ENCODE results near the gene ARHGAP22.

ARHGAP22 gene

DNA sequence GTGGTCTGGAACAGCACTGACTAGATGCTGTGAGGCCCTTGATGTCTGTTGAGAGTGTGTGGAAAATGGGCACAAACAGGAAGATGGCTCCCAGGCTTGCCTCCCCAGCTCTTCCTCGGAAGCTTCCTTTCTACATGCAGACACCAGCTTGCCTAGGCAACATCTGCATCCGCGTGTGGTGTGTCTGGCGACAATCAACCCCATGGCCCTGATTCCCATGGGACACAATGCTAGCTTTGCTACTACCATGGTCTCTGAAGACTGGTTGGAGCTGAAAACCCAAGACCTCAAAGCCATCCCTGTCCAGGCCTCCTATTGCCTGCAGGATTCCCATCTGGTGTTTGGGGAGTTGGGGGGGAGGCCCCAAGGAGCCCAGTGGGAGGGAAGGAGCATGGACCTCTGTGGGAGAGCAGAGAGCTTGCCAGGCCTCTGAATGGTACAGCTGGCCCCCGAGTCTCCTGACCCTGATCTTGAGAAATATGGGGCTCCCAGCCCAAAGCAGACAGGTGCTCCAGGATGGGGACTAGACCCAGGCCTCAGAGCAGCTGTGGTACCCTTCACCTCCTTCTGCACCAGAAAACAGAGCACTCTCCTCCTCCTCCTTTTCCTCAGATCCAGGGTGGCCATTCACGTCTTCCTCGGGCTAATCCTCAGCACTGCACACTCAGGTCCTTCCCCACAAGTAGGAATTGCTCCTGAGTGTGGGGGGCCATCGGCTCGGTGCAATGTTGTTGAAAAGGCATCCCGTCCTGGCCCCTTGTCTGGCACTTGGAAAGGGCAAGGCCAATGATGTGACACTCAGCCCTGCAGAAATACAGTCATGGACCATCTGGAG lies 57.6 kb downstream of the ARHGAP22 start:
- Histone ChIP-seq H3K27me3 (ENCODE audit: insufficient read depth, poor library complexity, severe bottlenecking) (no peaks in the 10 kb centered on the region), H3K27ac (ENCODE audit: poor library complexity, severe bottlenecking) (no peak overlapping the region), H3K9me3 (ENCODE audit: severe bottlenecking) (no peaks in the 10 kb centered on the region), H3K36me3 (ENCODE audit: low read depth) (no peaks in the 10 kb centered on the region), H3K4me3 (ENCODE audit: severe bottlenecking) (no peak overlapping the region), H3K4me1 (ENCODE audit: insufficient read depth, poor library complexity, severe bottlenecking) (no peaks in the 10 kb centered on the region)
- ATAC-seq (ENCODE audit: low read depth) (no peak), DNase-seq (ENCODE audit: low spot score) (no peak)
- TF ChIP-seq, protein P1, sequence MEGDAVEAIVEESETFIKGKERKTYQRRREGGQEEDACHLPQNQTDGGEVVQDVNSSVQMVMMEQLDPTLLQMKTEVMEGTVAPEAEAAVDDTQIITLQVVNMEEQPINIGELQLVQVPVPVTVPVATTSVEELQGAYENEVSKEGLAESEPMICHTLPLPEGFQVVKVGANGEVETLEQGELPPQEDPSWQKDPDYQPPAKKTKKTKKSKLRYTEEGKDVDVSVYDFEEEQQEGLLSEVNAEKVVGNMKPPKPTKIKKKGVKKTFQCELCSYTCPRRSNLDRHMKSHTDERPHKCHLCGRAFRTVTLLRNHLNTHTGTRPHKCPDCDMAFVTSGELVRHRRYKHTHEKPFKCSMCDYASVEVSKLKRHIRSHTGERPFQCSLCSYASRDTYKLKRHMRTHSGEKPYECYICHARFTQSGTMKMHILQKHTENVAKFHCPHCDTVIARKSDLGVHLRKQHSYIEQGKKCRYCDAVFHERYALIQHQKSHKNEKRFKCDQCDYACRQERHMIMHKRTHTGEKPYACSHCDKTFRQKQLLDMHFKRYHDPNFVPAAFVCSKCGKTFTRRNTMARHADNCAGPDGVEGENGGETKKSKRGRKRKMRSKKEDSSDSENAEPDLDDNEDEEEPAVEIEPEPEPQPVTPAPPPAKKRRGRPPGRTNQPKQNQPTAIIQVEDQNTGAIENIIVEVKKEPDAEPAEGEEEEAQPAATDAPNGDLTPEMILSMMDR (IDR thresholded peaks at IDR 0.05; ENCODE audit: poor library complexity, severe bottlenecking): no peak

DNA sequence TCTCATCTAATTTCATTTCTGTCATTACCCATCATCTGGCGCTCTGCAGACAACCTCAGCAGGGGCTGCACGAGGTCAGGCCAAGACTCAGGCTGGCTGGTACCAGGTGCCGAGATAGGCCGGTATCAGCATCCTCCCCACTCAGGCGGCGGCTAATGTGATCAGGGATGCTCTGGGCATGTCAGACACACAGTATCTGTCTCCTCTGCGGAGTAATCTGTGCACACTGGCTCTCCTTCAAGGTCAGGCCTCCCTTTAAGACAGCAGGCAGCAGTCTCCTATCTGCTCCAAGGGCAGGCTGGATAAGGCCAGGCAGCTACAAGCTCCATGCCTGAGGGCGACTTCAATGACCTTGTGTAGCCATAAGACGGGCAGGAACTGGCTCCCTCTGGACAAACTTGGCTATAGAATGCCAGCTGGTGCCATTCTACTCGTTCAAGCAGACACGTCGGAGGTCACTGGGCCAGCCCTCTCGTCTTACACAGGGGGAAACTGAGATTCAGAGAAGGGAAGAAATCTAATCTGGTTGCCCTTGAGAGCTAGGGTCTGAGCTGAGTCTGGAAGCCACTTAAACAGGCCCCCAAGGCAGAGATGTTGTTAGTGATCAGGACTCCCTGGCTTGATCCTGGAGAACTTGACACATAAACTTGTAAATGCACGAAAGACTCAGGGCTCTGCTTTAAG lies 59.3 kb downstream of the ARHGAP22 start:
- DNase-seq (ENCODE audit: low spot score) (no peak), ATAC-seq (ENCODE audit: low read depth) (no peak)
- no peaks in the 10 kb centered on the region for H3K36me3 ChIP-seq (ENCODE audit: low read depth)
- TF ChIP-seq, protein P1 (IDR thresholded peaks at IDR 0.05; ENCODE audit: poor library complexity, severe bottlenecking): no peak
- H3K4me1 ChIP-seq (ENCODE audit: insufficient read depth, poor library complexity, severe bottlenecking): no peaks in the 10 kb centered on the region
- H3K27ac ChIP-seq (ENCODE audit: poor library complexity, severe bottlenecking): no peak overlapping the region
- H3K27me3 ChIP-seq (ENCODE audit: insufficient read depth, poor library complexity, severe bottlenecking): no peaks in the 10 kb centered on the region
- H3K4me3 ChIP-seq (ENCODE audit: severe bottlenecking): no peak overlapping the region
- H3K9me3 ChIP-seq (ENCODE audit: severe bottlenecking): no peaks in the 10 kb centered on the region

DNA sequence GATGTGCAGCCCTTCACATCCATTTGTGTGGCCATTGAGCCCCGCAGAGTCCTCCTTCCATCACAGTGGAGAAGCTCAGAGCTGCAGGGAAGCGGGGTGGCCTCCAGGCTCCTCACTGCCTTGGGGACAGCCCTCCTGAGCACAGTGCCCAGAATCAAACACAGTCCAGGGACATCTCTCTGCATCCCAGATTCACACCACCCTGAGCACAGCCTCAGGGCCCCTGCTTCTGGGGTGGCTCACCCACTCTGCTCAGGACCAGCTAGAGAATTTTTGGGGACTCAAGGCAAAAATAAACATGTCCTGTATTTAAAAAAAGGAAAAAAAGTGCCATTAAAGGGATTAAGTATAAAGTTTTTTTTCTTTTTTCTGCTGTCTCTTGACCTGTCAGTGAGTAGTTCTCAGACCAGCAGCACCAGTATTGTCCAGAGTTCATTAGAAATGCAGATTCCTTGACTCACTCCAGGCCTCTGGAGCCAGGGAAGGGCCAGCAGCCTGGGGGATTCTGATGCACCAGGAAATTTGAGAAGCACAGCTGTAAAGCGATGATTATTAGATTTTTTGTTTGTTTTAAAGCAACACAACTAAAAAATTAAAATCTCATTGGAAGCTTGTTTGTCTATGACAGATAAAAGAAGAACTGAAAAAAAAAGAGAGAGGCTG lies 61.6 kb downstream of the ARHGAP22 start:
- Histone ChIP-seq H3K9me3 (ENCODE audit: severe bottlenecking) (no peaks in the 10 kb centered on the region), H3K36me3 (ENCODE audit: low read depth) (no peaks in the 10 kb centered on the region), H3K4me3 (ENCODE audit: severe bottlenecking) (no peak overlapping the region), H3K27me3 (ENCODE audit: insufficient read depth, poor library complexity, severe bottlenecking) (no peaks in the 10 kb centered on the region), H3K27ac (ENCODE audit: poor library complexity, severe bottlenecking) (no peak overlapping the region), H3K4me1 (ENCODE audit: insufficient read depth, poor library complexity, severe bottlenecking) (no peaks in the 10 kb centered on the region)
- ATAC-seq (ENCODE audit: low read depth) (no peak), DNase-seq (ENCODE audit: low spot score) (no peak)
- TF ChIP-seq, protein P1 (IDR thresholded peaks at IDR 0.05; ENCODE audit: poor library complexity, severe bottlenecking): no peak

DNA sequence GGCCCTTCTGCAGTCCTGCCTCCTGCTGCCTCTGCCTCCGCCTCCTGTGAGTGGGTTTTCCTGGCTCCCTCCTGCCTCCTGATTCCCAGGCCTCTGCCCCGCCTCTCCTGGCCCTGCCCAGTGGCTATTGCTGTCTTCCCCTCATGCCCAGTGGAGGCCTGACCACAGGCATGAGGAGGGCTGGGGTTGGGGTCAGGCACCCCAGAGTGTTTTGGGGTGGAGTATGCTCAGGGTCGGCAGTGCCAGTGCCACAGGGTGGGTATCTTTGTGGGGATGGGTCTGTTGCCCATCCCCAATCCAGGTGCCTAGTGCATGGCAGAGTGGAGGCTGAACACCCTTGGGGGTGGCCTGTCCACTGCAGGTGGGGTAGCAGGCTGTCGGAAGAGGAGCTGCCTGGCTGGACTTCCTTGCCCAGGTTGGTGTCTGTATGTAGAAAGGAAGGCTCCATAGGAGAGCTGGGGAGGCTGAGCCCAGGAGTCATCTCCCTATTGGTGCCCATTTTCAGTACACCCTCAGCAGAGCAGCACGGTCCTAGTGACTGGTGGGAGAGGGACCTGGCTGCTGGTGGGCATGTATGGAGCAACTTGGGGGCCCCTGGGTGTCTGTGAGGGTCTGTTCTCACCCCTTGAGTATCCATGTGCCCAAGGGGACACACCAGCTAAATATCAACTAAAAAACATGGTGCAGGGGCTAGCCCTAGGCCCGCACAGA lies 62.2 kb downstream of the ARHGAP22 start:
- H3K27me3 ChIP-seq (ENCODE audit: insufficient read depth, poor library complexity, severe bottlenecking): no peaks in the 10 kb centered on the region
- no peaks in the 10 kb centered on the region for H3K36me3 ChIP-seq (ENCODE audit: low read depth)
- DNase-seq (ENCODE audit: low spot score) (peak; percentile 33), ATAC-seq (ENCODE audit: low read depth) (no peak)
- H3K4me1 ChIP-seq (ENCODE audit: insufficient read depth, poor library complexity, severe bottlenecking): no peaks in the 10 kb centered on the region
- no peaks in the 10 kb centered on the region for H3K9me3 ChIP-seq (ENCODE audit: severe bottlenecking)
- no peak overlapping the region for H3K27ac ChIP-seq (ENCODE audit: poor library complexity, severe bottlenecking)
- H3K4me3 ChIP-seq (ENCODE audit: severe bottlenecking): no peak overlapping the region
- TF ChIP-seq, protein P1 (IDR thresholded peaks at IDR 0.05; ENCODE audit: poor library complexity, severe bottlenecking): no peak
